Stimulated activated CD4-positive, alpha-beta T cell treated with anti-CD3 and anti-CD28 coated beads, TNF-alpha, amount 100 ng/mL, for 24 hours (primary cell): ENCODE measurements around the gene GMEB2.
"Not testable (repeated sequence)": the region's sequence is repeated elsewhere in the genome, so short reads cannot be mapped to it uniquely, and the experiment has no call there.

ENCODE experiments used
- DNase-seq, 3 experiments: peaks; one replicate each; pipeline ENCODE4 v3.0.0-alpha.2; 2020; ENCODE audit warnings: low read depth in 3 of 3

Gene GMEB2, protein sequence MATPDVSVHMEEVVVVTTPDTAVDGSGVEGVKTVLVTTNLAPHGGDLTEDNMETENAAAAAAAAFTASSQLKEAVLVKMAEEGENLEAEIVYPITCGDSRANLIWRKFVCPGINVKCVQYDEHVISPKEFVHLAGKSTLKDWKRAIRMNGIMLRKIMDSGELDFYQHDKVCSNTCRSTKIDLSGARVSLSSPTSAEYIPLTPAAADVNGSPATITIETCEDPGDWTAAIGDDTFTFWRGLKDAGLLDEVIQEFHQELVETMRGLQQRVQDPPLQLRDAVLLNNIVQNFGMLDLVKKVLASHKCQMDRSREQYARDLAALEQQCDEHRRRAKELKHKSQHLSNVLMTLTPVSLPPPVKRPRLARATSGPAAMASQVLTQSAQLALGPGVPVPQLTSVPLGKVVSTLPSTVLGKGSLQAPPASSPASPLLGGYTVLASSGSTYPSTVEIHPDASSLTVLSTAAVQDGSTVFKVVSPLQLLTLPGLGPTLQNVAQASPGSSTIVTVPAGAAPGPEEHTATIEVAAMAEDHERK

DNA sequence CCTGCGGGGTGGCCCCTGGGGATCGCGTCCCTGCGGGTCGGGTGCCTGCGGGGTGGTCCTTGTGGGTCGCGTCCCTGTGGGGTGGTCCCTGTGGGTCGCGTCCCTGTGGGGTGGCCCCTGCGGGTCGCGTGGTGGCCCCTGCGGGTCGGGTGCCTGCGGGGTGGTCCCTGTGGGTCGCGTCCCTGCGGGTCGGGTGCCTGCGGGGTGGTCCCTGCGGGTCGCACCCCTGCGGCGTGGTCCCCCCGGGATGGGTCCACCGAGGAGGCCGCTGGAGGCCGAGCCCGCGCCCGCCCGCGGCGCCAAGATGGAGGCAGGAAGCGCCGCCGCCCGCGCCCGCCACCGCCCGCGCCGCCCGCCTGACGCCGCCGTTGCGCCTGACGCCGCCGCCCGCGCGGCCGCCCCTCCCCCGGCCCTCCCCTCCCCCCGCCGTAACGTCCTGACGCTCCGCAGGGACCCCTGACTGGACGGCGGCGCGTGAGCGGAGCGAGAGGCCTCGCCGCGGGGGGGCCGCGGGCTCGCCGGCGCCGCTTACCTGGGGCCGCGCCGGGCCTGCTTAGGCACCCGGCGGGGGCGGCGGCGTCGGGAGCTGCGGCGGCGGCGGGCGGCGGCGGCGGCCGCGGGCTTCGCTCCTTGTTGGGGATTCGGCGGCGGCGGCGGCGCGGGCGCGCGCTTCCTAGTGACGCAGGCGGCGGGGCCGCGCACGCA is at the start of gene GMEB2:
TSS of gene GMEB2 (minus strand) at position 678 of the 705 bp plus-strand sequence. CDS start 7,704 bp downstream, outside the sequence.
- DNase-seq = peak in 2 of 3 experiments; percentile 53 to 71

DNA sequence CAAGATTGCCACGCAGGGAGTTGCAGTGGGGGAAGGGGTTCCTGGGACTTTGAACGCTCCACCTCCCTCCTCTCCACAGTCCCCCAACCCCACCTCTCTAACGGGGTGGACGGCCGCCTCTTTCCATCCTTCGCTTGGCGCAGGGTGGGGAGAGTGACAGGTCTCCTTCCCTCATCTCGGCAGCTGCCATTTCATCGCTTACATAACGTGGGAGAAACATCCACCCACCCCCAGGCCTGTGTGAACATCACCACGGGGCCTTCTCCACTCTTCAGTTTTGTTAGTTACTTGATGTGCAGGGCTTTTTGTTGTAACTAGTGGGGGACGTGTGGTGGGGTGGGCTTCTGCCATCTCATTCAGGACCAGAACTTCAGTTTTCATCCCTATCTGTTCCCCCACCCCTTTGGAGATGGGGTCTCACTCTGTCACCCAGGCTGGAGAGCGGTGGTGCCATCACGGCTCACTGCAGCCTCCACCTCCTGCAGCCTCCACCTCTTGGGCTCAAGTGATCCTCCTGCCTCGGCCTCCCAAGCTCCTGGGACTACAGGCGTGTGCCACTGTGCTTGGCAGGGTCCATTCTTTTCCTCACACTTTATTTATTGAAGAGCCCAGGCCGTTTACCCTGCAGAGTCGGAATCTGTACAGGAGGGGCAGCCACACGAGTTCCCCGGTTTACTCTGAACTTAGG is 48.9 kb upstream of the GMEB2 start:
- DNase-seq = no peak

DNA sequence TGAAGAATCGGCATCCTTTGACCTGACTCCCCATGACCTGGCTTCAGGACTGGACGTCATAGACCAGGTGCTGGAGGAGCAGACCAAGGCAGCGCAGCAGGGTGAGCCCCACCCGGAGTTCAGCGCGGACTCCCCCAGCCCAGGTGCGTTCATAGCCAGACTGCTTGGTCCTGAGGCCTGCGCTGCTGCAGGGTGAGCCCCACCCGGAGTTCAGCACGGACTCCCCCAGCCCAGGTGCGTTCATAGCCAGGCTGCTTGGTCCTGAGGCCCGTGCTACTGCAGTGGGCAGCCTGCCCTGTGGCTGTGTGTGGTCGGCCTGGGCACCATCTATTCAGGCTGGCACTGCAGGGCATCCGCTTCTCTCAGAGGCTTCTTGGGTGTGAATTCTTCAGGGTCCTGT is 47.0 kb upstream of the GMEB2 start:
- DNase-seq = no peak

DNA sequence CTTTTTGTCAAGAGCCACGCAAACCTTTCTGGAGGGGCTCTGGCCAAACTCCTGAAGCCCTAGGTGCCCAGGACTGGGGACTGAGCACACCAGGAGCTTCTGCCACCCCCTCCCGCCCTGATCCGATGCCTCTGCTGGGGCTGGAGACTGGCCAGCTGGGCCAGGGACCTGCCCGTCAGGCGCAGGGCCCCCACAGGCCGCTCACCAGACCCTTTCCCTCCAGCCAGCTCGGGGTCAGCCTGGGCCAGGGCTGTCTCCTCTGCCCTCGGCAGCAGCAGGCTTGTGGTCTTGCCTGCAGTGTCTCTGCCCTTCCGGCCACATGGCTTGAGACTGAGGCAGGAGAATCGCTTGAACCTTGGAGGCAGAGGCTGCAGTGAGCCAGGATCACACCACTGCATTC is 45.8 kb upstream of the GMEB2 start:
- DNase-seq = no peak

DNA sequence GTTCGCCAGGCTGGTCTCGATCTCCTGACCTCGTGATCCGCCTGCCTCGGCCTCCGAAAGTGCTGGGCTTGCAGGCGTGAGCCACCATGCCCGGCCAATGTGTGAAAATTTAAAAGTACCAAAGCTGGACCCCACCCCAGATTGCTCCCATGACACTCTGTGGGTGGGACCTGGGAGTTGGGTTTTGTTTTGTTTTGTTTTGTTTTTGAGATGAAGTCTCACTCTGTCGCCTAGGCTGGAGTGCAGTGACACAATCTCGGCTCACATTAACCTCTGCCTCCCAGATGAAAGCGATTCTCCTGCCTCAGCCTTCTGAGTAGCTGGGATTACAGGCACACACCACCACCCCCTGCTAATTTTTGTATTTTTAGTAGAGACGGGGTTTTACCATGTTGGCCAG is 44.8 kb upstream of the GMEB2 start:
- not testable (repeated sequence) for DNase-seq

DNA sequence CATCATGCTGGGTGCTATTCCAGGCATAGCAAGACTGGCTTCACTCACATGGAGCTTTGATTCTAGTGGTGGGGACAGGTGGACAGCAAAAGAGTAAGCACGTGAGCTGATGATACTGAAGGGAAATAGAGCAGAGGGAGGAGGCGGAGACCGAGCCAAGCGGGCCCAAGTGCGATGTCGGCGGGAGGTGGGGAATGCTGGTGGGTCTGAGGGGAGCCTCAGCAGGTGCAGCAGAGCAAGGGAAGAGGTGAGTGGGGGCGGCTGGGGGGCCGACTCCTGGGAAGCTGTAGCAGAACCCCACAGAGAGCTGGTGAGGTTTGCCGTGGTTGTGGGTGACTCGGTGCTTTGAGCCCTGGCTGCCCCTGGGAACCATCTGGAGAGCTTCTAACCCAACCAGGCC is 41.5 kb upstream of the GMEB2 start:
- DNase-seq = no peak

DNA sequence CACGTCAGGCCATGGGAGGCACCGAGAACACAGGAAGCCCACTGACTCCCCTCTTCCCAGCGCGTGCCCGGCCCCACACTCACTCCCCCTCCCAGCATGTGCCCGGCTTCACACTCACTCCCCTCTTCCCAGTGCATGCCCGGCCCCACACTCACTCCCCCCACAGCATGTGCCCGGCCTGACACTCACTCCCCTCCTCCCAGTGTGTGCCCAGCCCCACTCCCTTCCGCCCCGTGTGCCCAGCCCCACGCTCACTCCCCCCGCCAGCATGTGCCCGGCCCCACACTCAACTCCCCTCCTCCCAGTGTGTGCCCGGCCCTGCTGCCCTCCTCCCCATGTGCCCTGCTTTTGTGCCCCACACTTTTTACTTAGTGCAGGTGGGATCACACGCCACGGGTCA is 41.0 kb upstream of the GMEB2 start:
- no peak for DNase-seq

DNA sequence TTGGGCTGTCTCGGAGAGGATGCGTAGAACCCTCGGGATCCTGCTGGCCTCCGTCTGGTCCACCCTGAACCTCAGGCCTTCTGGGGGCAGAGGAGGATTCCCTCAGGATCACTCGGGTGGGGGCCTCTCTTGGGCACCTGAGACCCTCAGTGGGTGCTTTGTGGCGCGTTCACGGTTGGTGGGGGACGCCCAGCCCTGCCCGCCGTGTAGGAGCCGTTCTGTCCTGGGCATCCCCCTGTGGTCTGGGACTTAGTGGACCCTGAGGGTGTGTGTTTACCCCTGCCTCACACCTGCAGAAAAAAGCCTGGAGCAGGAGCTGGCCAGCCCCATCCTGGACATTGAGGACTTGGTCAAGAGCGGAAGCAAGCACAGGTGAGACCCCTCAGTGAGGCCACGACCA is 38.8 kb upstream of the GMEB2 start:
- DNase-seq = no peak

DNA sequence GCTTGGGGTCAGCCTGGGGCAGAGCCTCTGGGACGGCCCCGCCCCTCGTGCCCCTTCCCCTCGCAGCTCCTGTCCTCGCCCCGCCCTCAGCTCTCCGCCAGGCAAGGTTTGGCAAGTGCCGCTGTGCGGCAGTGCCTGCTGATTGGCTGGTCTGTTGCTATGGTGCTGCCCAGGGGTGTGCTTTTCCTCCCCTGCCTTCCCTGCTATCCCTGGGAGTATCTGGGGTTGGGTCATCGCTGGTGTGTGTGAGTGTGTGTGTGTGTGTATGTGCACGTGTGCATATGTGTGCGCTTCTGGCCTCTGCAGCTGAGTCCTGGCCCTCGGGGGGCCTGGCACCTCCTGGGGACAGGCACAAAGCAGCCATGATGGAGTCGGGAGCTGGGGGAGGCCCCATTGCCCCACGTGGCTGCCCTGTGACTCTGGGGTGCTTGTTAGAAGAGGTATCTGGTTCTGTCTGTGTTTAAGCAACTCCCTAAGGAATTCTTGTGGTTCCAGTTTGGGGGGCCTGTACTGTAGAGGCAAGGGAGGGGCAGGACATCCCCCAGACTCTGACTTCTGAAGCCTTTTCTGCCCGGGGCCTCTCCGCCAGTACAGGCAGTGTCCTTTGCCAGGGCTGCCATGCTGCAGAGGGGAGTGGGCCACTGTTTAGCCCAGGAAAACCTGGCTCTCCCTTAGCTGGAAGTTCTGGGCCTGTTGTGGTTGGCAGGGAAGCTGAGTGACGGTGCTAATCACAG is 38.1 kb upstream of the GMEB2 start:
- no peak for DNase-seq

DNA sequence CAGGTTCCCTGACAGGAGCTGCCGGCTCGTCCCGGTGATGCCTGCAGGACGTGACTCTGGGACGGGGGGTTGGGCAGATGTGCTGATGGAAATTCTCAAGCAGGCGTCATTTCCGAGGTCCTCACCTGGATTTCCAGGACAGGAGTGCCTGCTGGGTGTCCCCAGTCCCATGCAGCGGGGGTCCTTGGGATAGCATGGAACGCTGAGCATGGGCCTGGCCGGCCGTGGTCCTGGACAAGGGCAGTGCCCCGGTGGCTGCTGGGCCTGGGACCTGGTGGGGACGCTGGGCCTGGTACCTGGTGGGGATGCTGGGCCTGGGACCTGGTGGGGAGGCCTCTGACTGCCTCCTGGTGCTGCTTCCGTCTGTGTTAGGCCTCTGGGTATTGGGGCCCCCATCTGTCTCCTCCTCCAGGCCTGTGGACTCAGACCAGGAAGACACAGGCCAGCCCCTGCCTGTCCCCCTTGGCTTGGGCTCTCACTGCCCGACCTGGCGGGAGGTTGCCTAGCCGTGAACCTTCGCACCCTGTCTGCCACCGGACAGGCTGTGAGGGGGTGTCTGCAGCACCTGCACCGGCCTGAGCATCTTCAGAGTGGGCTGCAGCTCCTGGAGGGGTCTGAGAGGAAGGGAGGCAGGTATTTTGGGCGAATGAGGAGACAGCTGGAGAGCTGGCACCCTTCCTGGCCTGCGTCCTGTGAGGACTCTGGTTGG is 37.4 kb upstream of the GMEB2 start:
- DNase-seq = no peak

DNA sequence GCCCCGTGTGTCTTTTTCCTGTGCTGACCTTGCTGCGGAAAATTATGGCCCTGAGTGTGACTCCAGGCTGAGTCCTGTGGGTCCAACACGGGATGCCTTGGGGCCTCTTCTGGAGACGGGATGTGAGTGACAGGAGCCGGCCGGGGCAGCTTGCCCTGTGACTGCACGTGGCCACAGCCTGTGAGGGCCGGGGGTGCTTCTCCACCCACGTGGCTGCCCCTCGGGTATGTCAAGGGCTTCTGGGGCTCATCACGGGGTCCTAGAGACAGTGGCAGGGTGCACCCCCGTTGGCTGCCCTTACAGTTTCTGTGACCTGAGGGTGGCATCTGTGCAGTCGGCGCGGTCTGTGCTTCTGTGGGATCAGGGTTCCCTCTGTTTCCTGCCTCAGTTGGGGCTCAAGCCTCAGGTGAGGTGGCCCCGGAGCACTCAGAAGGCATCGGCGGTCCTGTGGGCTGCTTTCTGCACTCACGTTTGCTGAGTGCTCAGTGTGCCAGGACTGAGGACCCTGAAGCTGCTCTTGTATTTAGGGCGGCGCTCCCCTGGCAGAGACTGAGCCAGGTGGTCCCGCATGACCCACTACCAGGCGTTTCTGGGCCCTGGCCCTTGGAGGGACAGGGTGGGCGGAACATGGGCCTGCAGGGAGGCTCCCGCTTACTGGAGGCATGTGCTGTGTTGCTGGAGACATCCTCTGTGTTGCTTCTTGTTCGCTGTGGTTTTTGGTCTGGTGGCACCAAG is 36.6 kb upstream of the GMEB2 start:
- no peak for DNase-seq

DNA sequence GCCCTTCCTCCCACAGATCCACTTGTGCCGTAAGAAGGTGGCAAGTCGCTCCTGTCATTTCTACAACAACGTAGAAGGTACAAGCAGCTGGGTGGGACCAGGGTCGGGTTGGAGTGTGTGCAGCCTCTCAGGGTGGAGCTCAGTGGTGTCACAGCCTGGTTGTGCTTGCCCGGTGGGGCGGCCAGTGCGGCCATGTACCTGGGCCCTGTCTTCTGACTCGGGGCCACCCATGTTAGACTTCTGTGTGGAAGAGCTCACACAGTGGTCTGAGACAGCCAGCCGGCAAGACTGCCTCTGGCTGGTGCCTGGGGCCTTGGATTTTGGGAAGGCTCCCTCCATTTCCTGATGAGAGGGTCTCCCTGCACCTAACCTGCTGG is 35.9 kb upstream of the GMEB2 start:
- no peak for DNase-seq

DNA sequence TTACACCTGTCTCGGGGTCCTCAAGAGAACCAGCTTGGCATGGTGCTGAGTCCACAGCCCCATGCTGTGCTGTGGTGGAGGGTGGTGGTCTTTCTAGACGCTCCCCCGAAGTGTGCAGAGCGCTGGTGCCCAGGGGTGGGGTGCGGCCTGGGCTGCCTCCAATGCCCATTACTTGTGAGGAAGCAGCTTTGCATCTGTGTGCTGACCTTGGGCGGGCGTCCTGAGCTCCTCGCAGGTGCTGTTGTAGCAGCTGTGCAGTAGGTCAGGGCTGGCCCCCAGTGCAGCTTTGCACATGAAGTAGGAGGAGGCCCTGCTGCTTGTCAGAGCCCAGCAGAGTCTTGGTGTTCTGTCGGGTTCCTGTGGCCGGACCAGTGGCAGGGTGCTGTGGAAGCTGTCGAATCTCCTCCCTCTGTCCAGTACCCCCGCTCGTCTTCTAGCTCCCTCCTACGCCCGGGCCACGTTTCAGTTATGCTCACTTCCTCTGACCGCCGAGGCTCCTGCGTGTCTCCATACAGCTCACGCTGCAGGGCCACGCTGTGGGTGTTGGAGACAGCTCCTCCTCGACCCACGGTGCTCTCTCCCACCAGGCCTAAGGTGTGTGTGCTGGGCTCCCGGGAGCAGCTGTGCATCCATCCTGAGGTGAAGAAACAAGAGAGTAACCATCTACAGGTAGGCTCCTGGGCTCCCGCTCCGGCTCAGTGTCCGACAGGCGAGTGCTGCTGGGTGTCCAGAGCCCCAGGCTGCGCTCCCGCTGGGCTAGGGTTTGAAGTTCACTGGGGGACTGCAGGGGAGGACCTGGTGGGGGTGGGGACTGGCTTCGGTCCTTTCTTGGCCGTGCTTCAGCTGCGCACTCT is 35.3 kb upstream of the GMEB2 start:
- DNase-seq = no peak

DNA sequence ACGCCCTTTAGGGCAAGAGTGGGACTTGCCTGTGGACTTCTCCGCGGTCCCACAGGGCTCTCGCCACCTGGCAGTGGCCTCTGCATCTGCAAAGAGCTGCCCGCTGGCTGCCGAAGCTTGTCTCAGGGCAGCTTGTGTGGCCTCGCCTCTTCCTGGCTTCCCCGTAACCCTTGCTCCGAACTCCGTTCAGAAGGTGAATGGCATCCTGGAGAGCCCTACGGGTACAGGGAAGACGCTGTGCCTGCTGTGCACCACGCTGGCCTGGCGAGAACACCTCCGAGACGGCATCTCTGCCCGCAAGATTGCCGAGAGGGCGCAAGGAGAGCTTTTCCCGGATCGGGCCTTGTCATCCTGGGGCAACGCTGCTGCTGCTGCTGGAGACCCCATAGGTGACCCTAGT is 34.2 kb upstream of the GMEB2 start:
- no peak for DNase-seq

DNA sequence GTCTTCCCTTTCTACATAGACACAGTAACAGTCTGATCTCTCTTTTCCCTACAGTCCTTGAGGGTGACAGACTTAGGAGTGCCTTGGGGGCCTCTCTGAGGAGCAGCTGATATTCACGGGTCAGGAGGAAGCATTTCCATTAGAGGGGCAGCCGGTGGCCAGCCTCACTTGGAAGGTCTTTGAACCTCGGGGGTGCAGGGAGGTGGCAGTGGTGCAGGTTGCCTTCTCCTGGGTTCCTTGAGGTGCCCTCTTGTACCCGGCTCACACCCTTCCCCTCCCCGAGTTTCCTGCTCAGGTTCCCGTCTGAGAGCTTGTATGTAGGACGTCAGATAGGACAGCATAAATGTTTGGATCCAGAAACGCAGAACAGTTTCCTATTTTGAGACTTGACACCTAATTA is 33.7 kb upstream of the GMEB2 start:
- DNase-seq = no peak

DNA sequence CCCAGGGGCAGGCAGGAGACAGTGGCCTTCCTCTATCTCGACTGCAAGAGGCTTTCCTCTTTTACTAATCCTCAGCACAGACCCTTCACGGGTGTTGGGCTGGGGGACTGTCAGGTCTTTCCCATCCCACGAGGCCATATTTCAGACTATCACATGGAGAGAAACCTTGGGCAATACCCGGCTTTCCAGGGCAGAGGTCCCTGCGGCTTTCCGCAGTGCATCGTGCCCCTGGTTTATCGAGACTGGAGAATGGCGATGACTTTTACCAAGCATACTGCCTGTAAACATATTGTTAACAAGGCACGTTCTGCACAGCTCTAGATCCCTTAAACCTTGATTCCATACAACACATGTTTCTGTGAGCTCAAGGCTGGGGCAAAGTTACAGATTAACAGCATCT is 33.3 kb upstream of the GMEB2 start:
- not testable (repeated sequence) for DNase-seq

DNA sequence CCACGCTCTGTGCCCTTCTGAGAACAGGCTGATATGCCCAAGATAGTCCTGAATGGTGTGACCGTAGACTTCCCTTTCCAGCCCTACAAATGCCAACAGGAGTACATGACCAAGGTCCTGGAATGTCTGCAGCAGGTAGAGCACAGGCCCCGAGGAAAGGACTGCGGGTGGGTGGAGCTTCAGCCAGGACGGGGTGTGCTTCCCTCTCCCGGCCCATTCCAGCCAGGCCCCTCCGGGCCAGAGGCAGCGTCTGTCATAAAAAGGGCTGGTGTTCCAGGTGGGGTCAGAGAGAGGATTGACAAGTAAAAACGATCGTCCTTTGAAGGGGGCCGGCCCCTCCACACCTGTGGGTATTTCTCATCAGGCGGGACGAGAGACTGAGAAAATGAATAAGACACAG is 32.5 kb upstream of the GMEB2 start:
- no peak for DNase-seq

DNA sequence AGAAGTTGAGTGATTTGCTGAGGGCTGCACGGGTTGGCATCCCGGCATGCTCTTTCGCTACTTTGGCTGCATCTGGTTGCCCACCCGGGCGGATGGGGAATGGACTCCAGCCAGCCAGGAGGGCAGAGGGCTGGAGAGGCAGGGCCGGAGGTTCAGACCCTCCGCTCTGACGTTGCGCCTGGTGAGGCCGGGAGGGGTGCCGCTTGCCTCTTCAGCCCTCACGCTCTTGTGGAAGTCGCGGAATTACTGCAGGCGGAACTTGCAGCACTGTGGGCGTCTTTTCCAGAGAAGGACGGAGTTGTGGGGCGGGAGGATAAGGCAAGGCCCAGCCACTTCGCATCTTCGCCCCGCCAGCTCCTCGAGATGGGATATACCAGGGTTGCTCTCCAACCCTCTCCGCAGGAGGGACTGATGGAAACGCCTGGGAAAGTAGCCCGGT is 31.9 kb upstream of the GMEB2 start:
- DNase-seq = no peak

DNA sequence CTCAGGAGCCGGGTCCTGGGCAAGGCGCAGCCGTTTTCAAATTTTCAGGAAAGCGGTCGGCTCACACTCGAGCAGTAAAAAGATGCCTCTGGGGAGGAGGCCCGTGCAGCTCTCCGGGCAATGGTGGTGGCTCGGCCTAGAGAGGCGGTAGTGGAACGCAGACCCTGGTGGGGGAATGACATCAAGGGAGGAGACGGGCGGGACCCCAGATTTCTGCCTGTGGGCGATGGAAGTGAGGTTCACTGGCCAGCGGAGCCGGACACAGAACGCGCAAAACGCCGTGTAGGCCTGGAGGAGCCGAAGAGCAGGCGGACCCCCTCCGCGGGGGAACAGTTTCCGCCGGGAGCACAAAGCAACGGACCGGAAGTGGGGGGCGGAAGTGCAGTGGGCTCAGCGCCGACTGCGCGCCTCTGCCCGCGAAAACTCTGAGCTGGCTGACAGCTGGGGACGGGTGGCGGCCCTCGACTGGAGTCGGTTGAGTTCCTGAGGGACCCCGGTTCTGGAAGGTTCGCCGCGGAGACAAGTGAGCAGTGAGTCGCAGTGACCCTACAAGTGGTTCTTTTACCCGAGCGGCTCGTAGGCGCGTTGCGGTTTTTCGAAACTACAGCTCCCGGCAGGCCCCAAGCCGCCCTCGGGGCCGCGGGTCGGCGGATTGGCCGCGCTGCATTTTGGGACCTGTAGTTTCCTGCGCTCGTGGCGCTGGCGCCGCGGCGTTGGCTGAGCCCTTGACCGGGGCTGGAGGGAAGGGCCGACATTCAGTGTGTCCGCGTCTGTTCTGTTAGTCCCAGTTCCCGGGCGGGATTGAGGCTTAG is 31.2 kb upstream of the GMEB2 start, which contains the start of gene RTEL1:
TSS of gene RTEL1 (plus strand) at position 376 of the 812 bp plus-strand sequence. CDS start 1,091 bp downstream, outside the sequence.
- DNase-seq = peak; percentile 81 to 86 (median 82)
